Measurements from ENCODE around the gene TCF7L2. TPM values are rescaled to one million over a fixed set of nuclear protein-coding genes. Genes with fewer than 3 reads are reported as not detected.

TCF7L2 gene
- total RNA-seq, 4 donors from 2014 or later, result 25.1 to 38.9 (median 26.9) TPM

DNA sequence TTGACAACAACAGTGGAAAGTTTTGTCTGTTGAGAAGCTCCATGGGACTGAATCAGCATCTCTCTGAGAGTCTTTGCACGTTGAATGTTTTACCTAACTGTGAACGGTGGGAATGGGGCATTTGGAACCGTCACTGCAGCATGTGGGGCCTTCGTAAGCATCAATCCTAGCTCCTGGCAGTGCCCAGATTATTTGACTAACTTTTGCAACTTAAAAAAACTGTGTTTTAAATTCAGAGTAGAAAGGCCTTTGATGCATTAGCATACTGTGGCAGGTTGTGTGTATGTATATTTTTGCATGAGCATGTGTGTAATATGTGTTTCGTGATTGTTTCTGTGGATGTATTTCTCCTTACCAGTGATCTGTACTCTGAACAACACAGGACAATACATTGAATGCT, 194.5 kb downstream of the TCF7L2 start:
- H3K4me3 ChIP-seq, result no peak overlapping the region
- no peaks in the 10 kb centered on the region for H3K27me3 ChIP-seq

DNA sequence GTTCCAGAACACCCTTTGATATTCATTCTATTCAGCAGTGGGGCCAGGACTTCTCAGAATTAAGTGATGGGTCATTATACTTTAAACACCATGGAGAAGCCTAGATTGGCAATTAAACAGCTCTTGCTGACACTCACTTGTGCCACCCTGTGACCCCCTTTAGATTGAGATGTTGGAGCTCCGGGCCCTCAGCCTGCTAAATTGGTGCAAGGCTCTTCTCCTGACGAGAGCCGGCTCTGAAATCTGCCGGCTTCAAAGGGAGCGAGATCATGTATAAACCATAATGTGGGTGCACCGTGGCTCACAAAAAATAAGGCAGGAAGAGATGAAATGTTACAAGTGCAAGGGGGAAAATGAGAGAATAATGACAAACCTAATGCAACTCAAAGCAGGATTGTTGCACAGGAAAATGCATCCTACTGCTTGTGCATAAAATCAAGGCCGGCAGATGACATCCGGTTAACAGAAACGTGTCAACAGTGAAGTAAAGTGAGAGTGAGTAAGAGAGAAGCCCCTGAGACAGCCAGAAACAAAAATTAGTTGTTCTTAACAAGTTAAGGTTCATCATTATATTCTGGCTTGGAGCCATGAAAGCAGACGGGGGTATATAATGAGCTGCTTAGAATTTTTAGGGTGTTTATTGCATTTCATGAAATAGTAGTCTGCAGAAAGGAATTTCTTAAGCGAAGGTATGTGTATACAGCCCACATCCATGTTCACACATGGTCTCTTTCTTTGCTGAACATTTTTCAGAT, 198.2 kb downstream of the TCF7L2 start:
- peak overlapping the region in 2 of 4 donors; percentile 48 to 53 for H3K27ac ChIP-seq
- TF ChIP-seq EP300 (IDR thresholded peaks at IDR 0.05) (no peak), POLR2A (IDR thresholded peaks at IDR 0.05) (no peak)
- TF ChIP-seq, protein P1, sequence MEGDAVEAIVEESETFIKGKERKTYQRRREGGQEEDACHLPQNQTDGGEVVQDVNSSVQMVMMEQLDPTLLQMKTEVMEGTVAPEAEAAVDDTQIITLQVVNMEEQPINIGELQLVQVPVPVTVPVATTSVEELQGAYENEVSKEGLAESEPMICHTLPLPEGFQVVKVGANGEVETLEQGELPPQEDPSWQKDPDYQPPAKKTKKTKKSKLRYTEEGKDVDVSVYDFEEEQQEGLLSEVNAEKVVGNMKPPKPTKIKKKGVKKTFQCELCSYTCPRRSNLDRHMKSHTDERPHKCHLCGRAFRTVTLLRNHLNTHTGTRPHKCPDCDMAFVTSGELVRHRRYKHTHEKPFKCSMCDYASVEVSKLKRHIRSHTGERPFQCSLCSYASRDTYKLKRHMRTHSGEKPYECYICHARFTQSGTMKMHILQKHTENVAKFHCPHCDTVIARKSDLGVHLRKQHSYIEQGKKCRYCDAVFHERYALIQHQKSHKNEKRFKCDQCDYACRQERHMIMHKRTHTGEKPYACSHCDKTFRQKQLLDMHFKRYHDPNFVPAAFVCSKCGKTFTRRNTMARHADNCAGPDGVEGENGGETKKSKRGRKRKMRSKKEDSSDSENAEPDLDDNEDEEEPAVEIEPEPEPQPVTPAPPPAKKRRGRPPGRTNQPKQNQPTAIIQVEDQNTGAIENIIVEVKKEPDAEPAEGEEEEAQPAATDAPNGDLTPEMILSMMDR (IDR thresholded peaks at IDR 0.05), result no peak
- H3K4me3 ChIP-seq, result no peak overlapping the region
- H3K4me1 ChIP-seq, result peaks cover 0 to 32% (median 7%) of the 10 kb centered on the region in 4 donors
- peaks cover 5 to 92% (median 6%) of the 10 kb centered on the region in 3 donors for H3K36me3 ChIP-seq
- no peaks in the 10 kb centered on the region for H3K9me3 ChIP-seq
- H3K27me3 ChIP-seq, result no peaks in the 10 kb centered on the region
- DNase-seq (ENCODE audit: low spot score in 2 of 2), result no peak
- WGBS, 2 donors, result 65 to 71% methylated on average over 11 of the region's 11 CpGs

More for the DNA sequence above, 194.5 kb downstream of the TCF7L2 start:
- no peak for DNase-seq (ENCODE audit: low spot score in 2 of 2)
- H3K4me1 ChIP-seq, result peaks cover 0 to 23% (median 3%) of the 10 kb centered on the region in 4 donors
- H3K9me3 ChIP-seq, result no peaks in the 10 kb centered on the region
- H3K27ac ChIP-seq, result no peak overlapping the region
- TF ChIP-seq EP300 (IDR thresholded peaks at IDR 0.05) (no peak), POLR2A (IDR thresholded peaks at IDR 0.05) (no peak)
- TF ChIP-seq, protein P1 (IDR thresholded peaks at IDR 0.05), result no peak
- 89% methylated on average over 5 of the region's 5 CpGs for WGBS, 2 donors
- H3K36me3 ChIP-seq, result peaks cover 0 to 81% (median 6%) of the 10 kb centered on the region in 3 donors

- Histone ChIP-seq H3K36me3 (peaks cover 5 to 92% (median 6%) of the 10 kb centered on the region in 3 donors), H3K4me3 (no peak overlapping the region), H3K27me3 (no peaks in the 10 kb centered on the region), H3K27ac (peak overlapping the region in 2 of 4 donors; percentile 48 to 53), H3K4me1 (peaks cover 0 to 32% (median 7%) of the 10 kb centered on the region in 4 donors), H3K9me3 (no peaks in the 10 kb centered on the region)
- TF ChIP-seq, protein P1 (IDR thresholded peaks at IDR 0.05), result no peak
- DNase-seq (ENCODE audit: low spot score in 2 of 2), result no peak
- WGBS, 2 donors, result 48 to 57% methylated on average over 4 of the region's 4 CpGs
These were observed 198.9 kb downstream of the TCF7L2 start for GRCh38 chr10:113148901-113149300.

DNA sequence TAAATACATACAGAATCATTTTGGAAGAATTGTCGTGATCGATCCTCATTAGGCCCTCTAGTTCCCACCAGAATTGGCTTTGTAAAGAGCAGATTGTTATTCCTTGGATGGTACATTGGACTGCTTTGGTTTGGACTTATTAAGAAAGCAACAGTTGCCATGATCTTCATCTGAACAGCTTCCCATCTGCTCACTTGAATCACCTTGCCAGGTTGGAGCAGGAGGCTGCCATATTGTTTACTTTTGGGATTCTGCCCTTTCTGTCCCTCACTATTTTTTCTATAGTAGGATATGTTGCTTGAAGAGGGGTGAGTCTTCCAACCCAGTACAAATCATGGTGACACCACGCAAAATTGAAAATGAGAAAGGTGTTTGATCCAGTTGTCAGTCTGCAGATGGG, 199.6 kb downstream of the TCF7L2 start:
- H3K4me3 ChIP-seq, result no peak overlapping the region
- H3K9me3 ChIP-seq, result no peaks in the 10 kb centered on the region
- 82 to 94% methylated on average over 3 of the region's 3 CpGs for WGBS, 2 donors
- peaks cover 5 to 92% (median 10%) of the 10 kb centered on the region in 3 donors for H3K36me3 ChIP-seq
- H3K4me1 ChIP-seq, result peaks cover 0 to 32% (median 7%) of the 10 kb centered on the region in 4 donors
- TF ChIP-seq POLR2A (IDR thresholded peaks at IDR 0.05) (no peak), EP300 (IDR thresholded peaks at IDR 0.05) (no peak)
- TF ChIP-seq, protein P1 (IDR thresholded peaks at IDR 0.05), result no peak
- no peaks in the 10 kb centered on the region for H3K27me3 ChIP-seq
- no peak for DNase-seq (ENCODE audit: low spot score in 2 of 2)
- H3K27ac ChIP-seq, result peak overlapping the region in 2 of 4 donors; percentile 48 to 53

GRCh38 chr10:113151190-113151666, 201.2 kb downstream of the TCF7L2 start:
- peak overlapping the region in 2 of 4 donors; percentile 57 to 65 for H3K27ac ChIP-seq
- H3K4me1 ChIP-seq, result peaks cover 0 to 32% (median 7%) of the 10 kb centered on the region in 4 donors
- DNase-seq (ENCODE audit: low spot score in 2 of 2), result no peak
- H3K9me3 ChIP-seq, result no peaks in the 10 kb centered on the region
- TF ChIP-seq, protein P1 (IDR thresholded peaks at IDR 0.05), result no peak
- TF ChIP-seq POLR2A (IDR thresholded peaks at IDR 0.05) (no peak), EP300 (IDR thresholded peaks at IDR 0.05) (peak; percentile 16 to 81)
- 38 to 40% methylated on average over 6 of the region's 6 CpGs for WGBS, 2 donors
- H3K4me3 ChIP-seq, result no peak overlapping the region
- H3K27me3 ChIP-seq, result no peaks in the 10 kb centered on the region
- peaks cover 5 to 93% (median 10%) of the 10 kb centered on the region in 3 donors for H3K36me3 ChIP-seq

Data from tibial nerve (tissue), 4 donors.